Activated CD8-positive, alpha-beta memory T cell treated with anti-CD3 and anti-CD28 coated beads, Interleukin-2, amount 10 ng/mL, durations not matched to agents 7 days and 5 days (primary cell): ENCODE results near the gene ANKMY1. TPM values are rescaled to one million over a fixed set of nuclear protein-coding genes. Genes with fewer than 3 reads are reported as not detected.

Experiments used
- ATAC-seq: fragments of 150-1000 bp; cut with Tn5 transposase; one replicate; pipeline ENCODE4 v1.10.0; 2021; ENCODE audit warnings: moderate library complexity
- CTCF ChIA-PET: fragments of 350-600 bp; sonication (Branson Sonifier 250); formaldehyde crosslinking; loops from one replicate; lab custom pipeline; 2021; ENCODE audit warnings: antibody characterized with exemption; lab: Charles Lee
- DNase-seq: peaks from one replicate; pipeline ENCODE4 v3.0.0-alpha.2; 2020
- H3K27ac Mint-ChIP-seq: one replicate; pipeline ENCODE4 v1.8.0; 2021; ENCODE audit warnings: mild to moderate bottlenecking, mixed read lengths
- H3K27me3 Mint-ChIP-seq: one replicate; pipeline ENCODE4 v1.8.0; 2021; ENCODE audit warnings: mixed read lengths
- H3K36me3 Mint-ChIP-seq: one replicate; pipeline ENCODE4 v1.8.0; 2021; ENCODE audit warnings: mild to moderate bottlenecking, mixed read lengths
- H3K4me1 Mint-ChIP-seq: one replicate; pipeline ENCODE4 v1.8.0; 2021; ENCODE audit warnings: mixed read lengths
- H3K4me3 Mint-ChIP-seq: one replicate; pipeline ENCODE4 v1.8.0; 2021; ENCODE audit warnings: mild to moderate bottlenecking, moderate library complexity, mixed read lengths
- H3K9me3 Mint-ChIP-seq: one replicate; pipeline ENCODE4 v1.8.0; 2022; ENCODE audit warnings: low read depth, mixed read lengths
- total RNA-seq, 2 experiments: library from RNA; stranded (reverse); gene quantifications; one replicate each; pipeline ENCODE4 v1.2.3, GENCODE V29; 2021

The ANKMY1 gene
- total RNA-seq, 2 experiments from 2014 or later = 21.3 to 33.5 TPM

DNA sequence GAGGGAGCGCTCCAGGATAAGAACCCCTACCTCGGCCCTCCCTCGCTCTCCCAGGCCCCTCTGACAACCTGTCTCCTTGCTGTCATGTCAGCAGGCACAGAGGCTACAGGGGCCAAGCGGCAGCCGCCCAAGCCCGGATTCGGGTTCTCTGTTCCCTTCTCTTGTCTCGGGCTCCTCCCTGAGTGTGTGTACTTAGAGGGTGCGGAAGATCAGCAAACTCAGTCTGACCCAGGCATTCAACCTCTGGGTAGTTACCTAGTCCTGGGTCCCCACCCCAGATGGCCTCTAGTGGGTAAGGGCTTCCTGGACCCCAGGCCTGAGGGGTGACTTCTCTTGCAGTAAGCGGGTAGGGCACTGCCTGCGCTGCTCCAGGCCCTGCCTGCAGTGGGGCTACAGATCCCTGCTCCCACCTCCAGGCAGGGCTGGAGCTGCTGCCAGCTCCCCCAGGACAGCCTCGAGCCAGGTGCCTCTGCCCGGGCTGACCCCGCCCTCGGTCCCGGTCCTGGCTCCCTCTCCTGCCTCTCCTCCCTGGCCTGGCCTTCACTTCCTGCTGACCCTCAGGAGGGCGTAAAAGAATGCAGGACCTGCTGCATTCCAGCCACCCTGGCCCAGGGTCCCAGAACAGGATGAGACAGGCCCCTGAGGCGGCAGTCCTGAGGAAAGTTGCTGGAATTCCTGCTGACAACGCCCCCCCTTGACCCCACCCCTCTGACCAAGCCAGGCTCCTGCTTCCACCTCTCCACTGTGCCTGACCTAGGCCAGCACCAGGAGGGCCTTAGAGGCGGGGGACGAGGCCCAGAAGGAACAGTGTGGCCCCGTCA, 100.4 kb downstream of the ANKMY1 start:
- H3K27ac Mint-ChIP-seq = no peak overlapping the region
- H3K36me3 Mint-ChIP-seq = no peaks in the 10 kb centered on the region
- no peak overlapping the region for H3K4me3 Mint-ChIP-seq
- H3K4me1 Mint-ChIP-seq = peaks cover 2% of the 10 kb centered on the region
- CTCF ChIA-PET = no interaction called here
- no peaks in the 10 kb centered on the region for H3K9me3 Mint-ChIP-seq
- peaks cover 27% of the 10 kb centered on the region for H3K27me3 Mint-ChIP-seq
- DNase-seq (no peak), ATAC-seq (no peak)

- Mint-ChIP-seq H3K4me1 (peaks cover 2% of the 10 kb centered on the region), H3K36me3 (no peaks in the 10 kb centered on the region), H3K4me3 (no peak overlapping the region), H3K9me3 (no peaks in the 10 kb centered on the region), H3K27ac (no peak overlapping the region), H3K27me3 (peaks cover 34% of the 10 kb centered on the region)
- CTCF ChIA-PET = no interaction called here
- DNase-seq (no peak), ATAC-seq (no peak)
These were observed 101.2 kb downstream of the ANKMY1 start for GRCh38 chr2:240456447-240457222.

GRCh38 chr2:240455647-240456446, 101.9 kb downstream of the ANKMY1 start:
- Mint-ChIP-seq H3K4me3 (no peak overlapping the region), H3K9me3 (no peaks in the 10 kb centered on the region), H3K27ac (no peak overlapping the region), H3K27me3 (peaks cover 42% of the 10 kb centered on the region), H3K36me3 (no peaks in the 10 kb centered on the region), H3K4me1 (peaks cover 2% of the 10 kb centered on the region)
- CTCF ChIA-PET = no interaction called here
- no peak for ATAC-seq
- no peak for DNase-seq

GRCh38 chr2:240455272-240455646, 102.5 kb downstream of the ANKMY1 start:
- ATAC-seq = no peak
- no peak overlapping the region for H3K4me3 Mint-ChIP-seq
- H3K27me3 Mint-ChIP-seq = peaks cover 46% of the 10 kb centered on the region
- CTCF ChIA-PET = no interaction called here
- DNase-seq = no peak
- H3K36me3 Mint-ChIP-seq = no peaks in the 10 kb centered on the region
- H3K4me1 Mint-ChIP-seq = peaks cover 2% of the 10 kb centered on the region
- no peaks in the 10 kb centered on the region for H3K9me3 Mint-ChIP-seq
- no peak overlapping the region for H3K27ac Mint-ChIP-seq

DNA sequence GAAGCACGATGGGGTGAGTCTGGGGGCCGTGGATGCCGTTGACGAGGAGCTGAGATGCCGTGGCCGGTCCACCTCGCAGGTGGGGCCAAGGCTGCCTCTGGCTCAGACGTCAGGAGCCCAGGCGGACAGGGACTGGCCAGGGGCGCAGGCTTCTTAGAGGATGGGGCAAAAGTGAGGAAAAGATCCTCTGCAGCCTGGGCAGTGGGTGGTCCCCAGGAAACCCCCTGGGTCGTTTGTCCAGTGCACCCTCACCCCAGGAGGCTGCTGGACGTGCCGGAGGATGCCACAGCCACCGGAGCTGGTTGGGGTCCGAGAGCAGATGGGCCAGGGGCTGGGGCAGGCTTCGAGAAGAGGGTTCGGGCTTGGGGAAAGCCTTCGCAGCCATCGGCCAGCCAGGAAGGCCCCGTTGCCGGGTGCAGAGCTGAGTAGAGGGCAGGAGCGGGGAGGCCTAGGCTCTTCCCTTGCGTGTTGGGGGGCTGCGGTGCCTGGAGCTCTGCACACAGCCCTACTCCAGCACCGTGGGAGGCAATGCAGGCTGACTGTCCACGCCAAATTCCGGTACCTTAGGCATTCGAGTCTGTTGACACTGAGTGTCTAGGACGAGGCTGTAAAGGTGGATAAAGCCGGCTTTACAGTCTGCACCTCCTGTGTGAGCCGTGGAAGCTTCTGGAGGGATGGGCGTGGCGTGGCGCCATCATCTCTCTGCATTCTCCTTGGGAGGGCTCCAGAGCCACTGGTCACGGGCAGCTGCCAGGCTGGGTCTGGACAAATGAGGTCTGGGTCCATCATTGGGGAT, 103.5 kb downstream of the ANKMY1 start:
- Mint-ChIP-seq H3K9me3 (no peaks in the 10 kb centered on the region), H3K4me3 (no peak overlapping the region), H3K27ac (no peak overlapping the region), H3K27me3 (peaks cover 46% of the 10 kb centered on the region), H3K4me1 (peaks cover 2% of the 10 kb centered on the region), H3K36me3 (no peaks in the 10 kb centered on the region)
- DNase-seq = no peak
- ATAC-seq = no peak
- CTCF ChIA-PET = no interaction called here

- Mint-ChIP-seq H3K9me3 (no peaks in the 10 kb centered on the region), H3K27me3 (peaks cover 46% of the 10 kb centered on the region), H3K4me3 (no peak overlapping the region)
These were observed 104.2 kb downstream of the ANKMY1 start for GRCh38 chr2:240453461-240454105.

GRCh38 chr2:240452462-240453256, 105.1 kb downstream of the ANKMY1 start:
- ATAC-seq (no peak), DNase-seq (no peak)
- no peaks in the 10 kb centered on the region for H3K36me3 Mint-ChIP-seq
- peaks cover 46% of the 10 kb centered on the region for H3K27me3 Mint-ChIP-seq
- H3K4me3 Mint-ChIP-seq = no peak overlapping the region
- peaks cover 2% of the 10 kb centered on the region for H3K4me1 Mint-ChIP-seq
- H3K27ac Mint-ChIP-seq = no peak overlapping the region
- CTCF ChIA-PET = no interaction called here
- no peaks in the 10 kb centered on the region for H3K9me3 Mint-ChIP-seq

More at GRCh38 chr2:240453461-240454105, 104.2 kb downstream of the ANKMY1 start:
- peaks cover 2% of the 10 kb centered on the region for H3K4me1 Mint-ChIP-seq
- no peaks in the 10 kb centered on the region for H3K36me3 Mint-ChIP-seq
- no peak for DNase-seq
- CTCF ChIA-PET = no interaction called here
- ATAC-seq = no peak
- no peak overlapping the region for H3K27ac Mint-ChIP-seq

- H3K4me1 Mint-ChIP-seq = peaks cover 2% of the 10 kb centered on the region
- CTCF ChIA-PET = no interaction called here
- ATAC-seq = no peak
- H3K27ac Mint-ChIP-seq = no peak overlapping the region
- H3K9me3 Mint-ChIP-seq = no peaks in the 10 kb centered on the region
- no peaks in the 10 kb centered on the region for H3K36me3 Mint-ChIP-seq
- H3K4me3 Mint-ChIP-seq = no peak overlapping the region
- peaks cover 42% of the 10 kb centered on the region for H3K27me3 Mint-ChIP-seq
- DNase-seq = no peak
These were observed 105.9 kb downstream of the ANKMY1 start for GRCh38 chr2:240451791-240452461.

DNA sequence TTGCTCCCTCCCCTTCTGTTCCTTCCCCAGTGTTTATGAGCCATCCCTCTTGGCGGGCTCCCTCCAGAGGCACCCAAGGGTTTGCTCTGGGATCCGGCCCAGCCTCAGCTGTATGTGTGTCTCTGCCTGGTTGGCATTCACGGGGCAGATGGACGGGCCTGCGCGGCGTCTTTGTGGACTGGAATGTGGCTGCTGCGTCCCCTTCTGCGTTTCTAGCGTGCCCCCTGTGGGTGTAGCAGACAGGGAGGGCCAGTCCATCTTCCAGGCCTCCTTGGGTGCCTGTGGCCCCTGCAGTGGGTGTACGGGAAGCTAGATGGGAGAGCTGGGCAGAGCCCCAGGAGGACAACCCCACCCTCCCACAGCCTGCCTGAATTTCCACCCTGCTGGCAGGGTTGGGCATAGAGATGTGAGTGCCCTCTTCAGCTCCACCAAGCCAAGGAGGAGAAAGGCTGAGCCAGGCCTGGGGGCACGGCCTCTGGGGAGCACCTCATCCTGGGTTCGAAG, 106.6 kb downstream of the ANKMY1 start:
- Mint-ChIP-seq H3K9me3 (no peaks in the 10 kb centered on the region), H3K36me3 (no peaks in the 10 kb centered on the region), H3K4me3 (no peak overlapping the region), H3K27me3 (peaks cover 36% of the 10 kb centered on the region), H3K27ac (no peak overlapping the region), H3K4me1 (peaks cover 2% of the 10 kb centered on the region)
- CTCF ChIA-PET = no interaction called here
- DNase-seq (no peak), ATAC-seq (no peak)

GRCh38 chr2:240450532-240451107, 107.2 kb downstream of the ANKMY1 start:
- H3K27me3 Mint-ChIP-seq = peaks cover 35% of the 10 kb centered on the region
- H3K36me3 Mint-ChIP-seq = no peaks in the 10 kb centered on the region

More at GRCh38 chr2:240450532-240451107, 107.2 kb downstream of the ANKMY1 start:
- CTCF ChIA-PET = interaction anchor here (0.9 kb wide), 1 partner anchor 12 kb away, joined by 3 read pairs; no protein-coding TSS in a partner anchor
- ATAC-seq (no peak), DNase-seq (no peak)
- no peak overlapping the region for H3K27ac Mint-ChIP-seq
- H3K9me3 Mint-ChIP-seq = no peaks in the 10 kb centered on the region
- peaks cover 2% of the 10 kb centered on the region for H3K4me1 Mint-ChIP-seq
- H3K4me3 Mint-ChIP-seq = no peak overlapping the region
